Measurements from ENCODE around the gene RXRA. TPM values are rescaled to one million over a fixed set of nuclear protein-coding genes. Genes with fewer than 3 reads are reported as not detected.

The RXRA gene
- total and polyA plus RNA-seq, 4 donors: 41.5 to 116 (median 74.1) TPM

DNA sequence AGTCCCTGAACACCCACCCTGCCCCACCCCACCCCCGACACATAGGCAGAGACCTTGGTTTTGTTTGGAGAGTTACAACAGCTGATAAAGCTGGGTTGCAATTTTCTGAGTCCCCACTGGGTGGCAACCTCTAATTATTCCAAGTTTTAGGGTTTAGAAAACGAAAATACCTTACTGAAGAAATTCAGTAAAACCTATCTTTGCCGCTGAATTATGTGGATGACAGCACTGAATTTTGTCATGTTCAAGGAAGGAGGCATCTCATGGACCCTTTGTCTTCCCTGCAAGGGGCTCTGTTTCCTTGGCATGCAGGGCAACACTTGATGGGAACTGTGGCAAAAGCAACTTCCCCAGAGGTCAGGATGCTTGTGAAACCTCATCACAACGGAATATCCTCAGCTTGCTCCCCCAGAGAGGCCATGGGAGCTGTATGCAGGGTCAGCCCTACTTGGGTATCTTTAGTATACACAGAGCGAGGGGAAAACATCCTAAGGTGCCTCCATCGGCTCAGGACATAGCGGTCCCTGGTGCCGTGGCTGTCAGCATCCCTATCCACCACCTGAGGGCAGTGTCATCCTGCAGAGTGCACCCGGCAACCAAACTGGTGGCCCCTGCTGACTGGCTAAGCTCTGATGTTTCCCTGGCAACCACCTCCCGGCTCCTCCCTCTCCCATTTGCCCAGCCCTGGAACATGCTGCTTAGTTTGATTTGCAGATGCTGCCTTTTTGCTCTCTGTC is 123.1 kb downstream of the RXRA start:
- Histone ChIP-seq H3K27ac (ENCODE audit: low read depth in 1 of 2, low read length in 2 of 2) (no peak overlapping the region), H3K36me3 (ENCODE audit: control insufficient read depth in 4 of 4, insufficient read depth in 3 of 4, low read depth in 1 of 4, low read length in 3 of 4) (no peaks in the 10 kb centered on the region), H3K9me3 (ENCODE audit: control insufficient read depth in 4 of 4, low read length in 3 of 4) (peaks cover 0 to 8% (median 3%) of the 10 kb centered on the region in 4 donors), H3K4me1 (ENCODE audit: control insufficient read depth in 4 of 4, insufficient read depth in 4 of 4, low read length in 3 of 4) (no peaks in the 10 kb centered on the region), H3K9ac (ENCODE audit: low read depth in 1 of 2, low read length in 2 of 2) (no peak overlapping the region), H3K27me3 (ENCODE audit: control insufficient read depth in 4 of 4, insufficient read depth in 4 of 4, low read length in 3 of 4) (no peaks in the 10 kb centered on the region), H3K4me3 (ENCODE audit: low read depth in 1 of 3, low read length in 3 of 3) (no peak overlapping the region)
- 23% methylated on average over 10 of the region's 10 CpGs for WGBS
- TF ChIP-seq, protein P1, sequence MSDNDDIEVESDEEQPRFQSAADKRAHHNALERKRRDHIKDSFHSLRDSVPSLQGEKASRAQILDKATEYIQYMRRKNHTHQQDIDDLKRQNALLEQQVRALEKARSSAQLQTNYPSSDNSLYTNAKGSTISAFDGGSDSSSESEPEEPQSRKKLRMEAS (IDR thresholded peaks at IDR 0.05): no peak
- TF ChIP-seq, protein P2, sequence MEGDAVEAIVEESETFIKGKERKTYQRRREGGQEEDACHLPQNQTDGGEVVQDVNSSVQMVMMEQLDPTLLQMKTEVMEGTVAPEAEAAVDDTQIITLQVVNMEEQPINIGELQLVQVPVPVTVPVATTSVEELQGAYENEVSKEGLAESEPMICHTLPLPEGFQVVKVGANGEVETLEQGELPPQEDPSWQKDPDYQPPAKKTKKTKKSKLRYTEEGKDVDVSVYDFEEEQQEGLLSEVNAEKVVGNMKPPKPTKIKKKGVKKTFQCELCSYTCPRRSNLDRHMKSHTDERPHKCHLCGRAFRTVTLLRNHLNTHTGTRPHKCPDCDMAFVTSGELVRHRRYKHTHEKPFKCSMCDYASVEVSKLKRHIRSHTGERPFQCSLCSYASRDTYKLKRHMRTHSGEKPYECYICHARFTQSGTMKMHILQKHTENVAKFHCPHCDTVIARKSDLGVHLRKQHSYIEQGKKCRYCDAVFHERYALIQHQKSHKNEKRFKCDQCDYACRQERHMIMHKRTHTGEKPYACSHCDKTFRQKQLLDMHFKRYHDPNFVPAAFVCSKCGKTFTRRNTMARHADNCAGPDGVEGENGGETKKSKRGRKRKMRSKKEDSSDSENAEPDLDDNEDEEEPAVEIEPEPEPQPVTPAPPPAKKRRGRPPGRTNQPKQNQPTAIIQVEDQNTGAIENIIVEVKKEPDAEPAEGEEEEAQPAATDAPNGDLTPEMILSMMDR (IDR thresholded peaks at IDR 0.05; ENCODE audit: low read depth, low read length, missing input control): peak; percentile 87
- peak; percentile 93 for TF ChIP-seq RAD21 (IDR thresholded peaks at IDR 0.05)
- DNase-seq (ENCODE audit: low spot score): peak; percentile 76

DNA sequence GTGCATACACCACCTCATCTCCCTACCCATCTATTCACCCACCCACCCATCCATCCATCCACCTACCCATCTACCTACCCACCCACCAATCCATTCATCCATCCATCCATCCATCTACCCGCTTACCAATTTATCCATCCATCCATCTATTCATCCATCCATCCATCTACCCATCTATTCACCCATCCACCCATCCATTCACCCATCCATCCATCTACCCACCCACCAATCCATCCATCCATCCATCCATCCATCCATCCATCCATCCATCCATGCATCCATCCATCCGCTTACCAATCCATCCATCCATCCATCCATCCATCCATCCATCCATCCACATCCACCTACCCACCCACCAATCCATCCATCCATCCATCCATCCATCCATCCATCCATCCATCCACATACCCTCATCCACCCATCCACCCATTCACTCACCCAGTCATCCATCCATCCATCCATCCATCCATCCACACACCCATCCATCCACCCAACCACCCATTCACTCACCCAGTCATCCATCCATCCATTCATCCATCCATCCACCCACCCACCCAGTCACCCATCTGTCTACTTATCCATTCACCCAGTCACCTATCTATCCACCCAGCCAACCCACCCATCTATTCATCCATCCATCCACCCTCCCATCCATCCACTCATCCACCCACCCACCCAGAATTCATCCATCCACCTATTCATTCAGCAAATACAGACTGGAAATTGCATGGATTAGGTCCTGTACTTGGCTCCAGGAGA is 125.6 kb downstream of the RXRA start:
- peaks cover 0 to 2% (median 0%) of the 10 kb centered on the region in 4 donors for H3K4me1 ChIP-seq (ENCODE audit: control insufficient read depth in 4 of 4, insufficient read depth in 4 of 4, low read length in 3 of 4)
- TF ChIP-seq, protein P3, sequence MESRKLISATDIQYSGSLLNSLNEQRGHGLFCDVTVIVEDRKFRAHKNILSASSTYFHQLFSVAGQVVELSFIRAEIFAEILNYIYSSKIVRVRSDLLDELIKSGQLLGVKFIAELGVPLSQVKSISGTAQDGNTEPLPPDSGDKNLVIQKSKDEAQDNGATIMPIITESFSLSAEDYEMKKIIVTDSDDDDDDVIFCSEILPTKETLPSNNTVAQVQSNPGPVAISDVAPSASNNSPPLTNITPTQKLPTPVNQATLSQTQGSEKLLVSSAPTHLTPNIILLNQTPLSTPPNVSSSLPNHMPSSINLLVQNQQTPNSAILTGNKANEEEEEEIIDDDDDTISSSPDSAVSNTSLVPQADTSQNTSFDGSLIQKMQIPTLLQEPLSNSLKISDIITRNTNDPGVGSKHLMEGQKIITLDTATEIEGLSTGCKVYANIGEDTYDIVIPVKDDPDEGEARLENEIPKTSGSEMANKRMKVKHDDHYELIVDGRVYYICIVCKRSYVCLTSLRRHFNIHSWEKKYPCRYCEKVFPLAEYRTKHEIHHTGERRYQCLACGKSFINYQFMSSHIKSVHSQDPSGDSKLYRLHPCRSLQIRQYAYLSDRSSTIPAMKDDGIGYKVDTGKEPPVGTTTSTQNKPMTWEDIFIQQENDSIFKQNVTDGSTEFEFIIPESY (IDR thresholded peaks at IDR 0.05): no peak
- no peak for TF ChIP-seq EGR1 (IDR thresholded peaks at IDR 0.05; ENCODE audit: low read depth in 2 of 2)
- TF ChIP-seq FOXA1 (IDR thresholded peaks at IDR 0.05): no peak
- H3K4me3 ChIP-seq (ENCODE audit: low read depth in 1 of 3, low read length in 3 of 3): no peak overlapping the region
- H3K9me3 ChIP-seq (ENCODE audit: control insufficient read depth in 4 of 4, low read length in 3 of 4): peaks cover 0 to 8% (median 3%) of the 10 kb centered on the region in 4 donors
- H3K27ac ChIP-seq (ENCODE audit: low read depth in 1 of 2, low read length in 2 of 2): no peak overlapping the region
- H3K27me3 ChIP-seq (ENCODE audit: control insufficient read depth in 4 of 4, insufficient read depth in 4 of 4, low read length in 3 of 4): no peaks in the 10 kb centered on the region
- DNase-seq (ENCODE audit: low spot score): no peak
- no peak overlapping the region for H3K9ac ChIP-seq (ENCODE audit: low read depth in 1 of 2, low read length in 2 of 2)
- 96% methylated on average over 2 of the region's 2 CpGs for WGBS
- no peaks in the 10 kb centered on the region for H3K36me3 ChIP-seq (ENCODE audit: control insufficient read depth in 4 of 4, insufficient read depth in 3 of 4, low read depth in 1 of 4, low read length in 3 of 4)

DNA sequence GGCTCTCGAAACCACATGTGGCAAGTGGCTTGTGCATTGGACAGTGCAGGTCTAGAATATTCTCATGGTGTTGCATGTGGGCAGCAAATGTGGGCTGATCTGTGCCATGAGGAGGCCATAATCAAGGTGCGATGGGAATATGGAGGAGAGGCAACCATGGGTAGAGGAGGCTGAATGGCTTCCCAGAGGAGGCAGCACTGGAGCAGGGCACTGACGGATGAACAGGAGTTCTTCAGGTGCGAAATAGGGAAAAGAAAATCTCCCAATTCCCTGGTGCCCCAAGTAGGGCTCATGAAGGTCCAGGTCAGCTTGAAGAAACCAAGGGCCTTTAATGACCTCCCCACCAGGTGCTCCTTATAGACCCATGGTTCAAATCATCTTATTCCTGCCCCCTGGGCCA is 126.5 kb downstream of the RXRA start:
- TF ChIP-seq RXRA (IDR thresholded peaks at IDR 0.05) (no peak), TAF1 (conservative IDR thresholded peaks at IDR 0.05) (no peak), HNF4G (IDR thresholded peaks at IDR 0.05) (no peak), GABPA (IDR thresholded peaks at IDR 0.05 in 1 of 2, conservative IDR thresholded peaks at IDR 0.05 in 1 of 2) (no peak), RAD21 (IDR thresholded peaks at IDR 0.05) (no peak)
- TF ChIP-seq, protein P2 (IDR thresholded peaks at IDR 0.05; ENCODE audit: low read depth, low read length, missing input control): no peak
- Histone ChIP-seq H3K27ac (ENCODE audit: low read depth in 1 of 2, low read length in 2 of 2) (no peak overlapping the region), H3K9ac (ENCODE audit: low read depth in 1 of 2, low read length in 2 of 2) (no peak overlapping the region), H3K9me3 (ENCODE audit: control insufficient read depth in 4 of 4, low read length in 3 of 4) (peaks cover 0 to 8% (median 3%) of the 10 kb centered on the region in 4 donors), H3K4me1 (ENCODE audit: control insufficient read depth in 4 of 4, insufficient read depth in 4 of 4, low read length in 3 of 4) (peaks cover 0 to 2% (median 0%) of the 10 kb centered on the region in 4 donors), H3K36me3 (ENCODE audit: control insufficient read depth in 4 of 4, insufficient read depth in 3 of 4, low read depth in 1 of 4, low read length in 3 of 4) (no peaks in the 10 kb centered on the region), H3K27me3 (ENCODE audit: control insufficient read depth in 4 of 4, insufficient read depth in 4 of 4, low read length in 3 of 4) (no peaks in the 10 kb centered on the region), H3K4me3 (ENCODE audit: low read depth in 1 of 3, low read length in 3 of 3) (no peak overlapping the region)
- 95% methylated on average over 4 of the region's 4 CpGs for WGBS
- DNase-seq (ENCODE audit: low spot score): no peak
